NCI-H82 treated with DMSO at 0.1 percent for 48 hours (cell line): ENCODE measurements around the gene PDK3.
A peak's percentile ranks its signal among the peaks of the same experiment; 100 is the strongest.

Experiments used
- DNase-seq: peaks from one replicate; lab custom pipeline; 2025; ENCODE audit not compliant: unreplicated experiment; lab: John Stamatoyannopoulos, UW

PDK3 gene

DNA sequence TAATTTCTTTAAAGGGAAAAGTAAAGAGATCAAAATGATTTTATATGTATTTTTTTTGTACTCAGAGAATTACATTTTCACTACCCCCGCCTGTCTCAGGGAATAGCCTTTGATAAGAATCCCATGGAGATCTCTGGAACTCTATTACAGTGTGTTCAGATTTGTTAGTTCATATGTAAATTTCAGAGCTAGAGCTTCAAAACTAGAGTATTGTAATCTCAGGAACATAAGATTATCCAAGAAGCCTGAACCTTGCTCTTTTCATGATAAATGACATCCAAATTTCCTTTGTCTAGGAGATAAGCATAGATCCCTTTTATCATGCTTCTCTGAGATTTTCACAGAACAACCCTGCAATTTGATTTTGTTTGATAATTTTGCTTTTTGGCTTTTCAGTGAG, 82.9 kb downstream of the PDK3 start:
- no peak for DNase-seq

DNA sequence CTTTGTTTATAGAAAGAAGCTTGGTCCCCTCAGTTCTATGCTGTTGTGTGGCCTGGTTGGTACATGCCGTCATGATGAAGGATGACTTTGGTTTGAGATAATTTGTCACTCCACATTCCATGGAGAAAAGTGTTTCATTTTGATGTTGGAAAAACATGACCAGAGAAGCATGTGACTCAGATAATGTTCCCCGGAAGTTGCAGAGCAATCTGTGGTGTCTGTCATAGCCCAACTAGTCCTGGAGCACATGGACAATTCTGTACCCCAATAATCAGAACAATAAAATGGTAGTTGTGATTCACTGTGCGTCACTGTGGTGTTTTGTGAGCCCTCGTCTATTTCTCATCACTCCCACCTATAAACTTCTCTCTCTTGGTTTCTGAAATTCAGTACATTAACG, 85.1 kb downstream of the PDK3 start:
- DNase-seq = no peak

DNA sequence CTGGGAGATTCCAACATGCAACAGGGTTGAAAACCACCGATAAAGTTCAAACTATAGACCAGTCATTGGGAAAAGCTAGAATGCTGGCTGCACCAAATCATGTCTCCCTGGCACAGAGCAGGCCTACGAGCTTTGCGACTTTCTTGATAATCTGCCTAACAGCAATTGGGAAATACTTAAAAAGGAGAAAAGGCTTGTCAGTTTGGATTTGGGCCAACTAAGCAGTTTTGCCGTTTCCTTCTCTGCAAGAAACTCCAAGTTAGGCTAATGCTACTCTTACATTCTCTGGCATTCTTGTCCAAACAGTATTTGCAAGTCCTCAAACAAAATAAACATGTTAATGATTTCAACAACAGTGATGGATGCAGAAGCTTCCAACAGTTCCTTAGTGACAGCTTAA, 87.9 kb downstream of the PDK3 start:
- no peak for DNase-seq

DNA sequence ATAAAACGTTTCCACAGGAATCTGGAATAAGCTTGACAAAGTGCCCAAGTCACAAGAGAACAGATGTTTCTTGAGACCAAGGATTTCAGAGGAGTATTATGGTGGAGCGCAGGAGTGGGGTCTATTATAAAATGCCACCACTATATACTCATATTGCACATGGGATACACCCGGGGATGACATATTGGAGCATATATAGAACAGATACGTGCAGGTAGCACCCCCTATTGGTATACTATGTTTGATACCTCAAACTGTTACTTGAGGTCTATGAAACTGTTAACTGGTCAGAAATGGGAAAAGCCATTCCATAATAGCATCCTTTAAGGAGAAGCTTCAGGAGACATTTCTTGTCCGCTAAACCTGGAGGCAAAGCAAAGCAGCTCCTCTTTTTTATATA, 96.0 kb downstream of the PDK3 start:
- no peak for DNase-seq

DNA sequence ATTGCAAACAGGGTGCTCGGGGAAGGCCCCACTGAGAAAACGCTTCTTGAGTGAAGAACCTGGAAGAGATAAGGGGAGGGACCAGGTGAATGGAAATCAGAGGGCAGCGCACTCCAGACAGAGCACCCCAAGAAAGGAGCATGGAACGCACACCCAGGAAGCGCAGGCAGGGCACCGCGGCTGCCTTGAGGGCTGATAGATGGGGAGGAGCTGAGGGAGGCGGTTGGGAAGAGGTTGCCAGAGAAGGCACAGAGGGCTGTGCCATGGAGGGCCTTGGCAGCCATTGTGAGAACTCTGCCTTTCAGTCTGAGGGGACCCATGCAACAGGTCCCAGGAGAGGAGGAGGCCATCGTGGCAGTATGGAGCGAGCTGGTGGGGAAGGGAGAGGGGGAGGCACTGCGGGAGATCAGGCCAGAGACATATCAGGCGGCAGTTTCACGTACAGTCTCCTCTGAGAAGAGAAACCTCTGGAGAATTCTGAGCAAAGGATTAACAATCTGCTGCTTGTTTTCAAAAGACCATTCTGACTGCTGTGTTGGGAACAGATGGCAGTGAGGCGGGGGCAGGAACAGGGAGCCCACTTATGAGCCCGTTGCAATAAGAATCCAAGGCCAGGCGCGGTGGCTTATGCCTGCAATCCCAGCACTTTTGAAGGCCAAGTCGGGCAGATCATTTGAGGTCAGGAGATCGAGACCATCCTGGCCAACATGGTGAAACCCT, 98.4 kb downstream of the PDK3 start:
- DNase-seq = peak; percentile 92

DNA sequence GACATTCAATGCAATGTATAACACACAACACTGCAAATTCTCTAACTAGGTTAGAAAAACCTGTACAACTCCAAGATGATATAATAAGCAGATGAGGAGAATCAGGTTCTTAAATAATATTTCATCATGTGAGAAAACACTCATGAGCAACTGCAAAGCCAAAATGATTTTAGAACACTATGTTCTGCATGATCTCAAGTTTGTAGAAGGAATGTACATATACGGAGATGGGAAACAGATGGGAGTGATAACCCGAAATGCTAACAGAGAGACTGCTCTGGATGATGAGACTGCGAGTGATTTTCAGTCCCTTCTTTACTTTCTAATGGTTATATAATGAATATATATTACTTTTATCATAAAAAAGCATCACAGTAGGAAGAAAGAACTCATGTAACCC, 101.2 kb downstream of the PDK3 start:
- no peak for DNase-seq

DNA sequence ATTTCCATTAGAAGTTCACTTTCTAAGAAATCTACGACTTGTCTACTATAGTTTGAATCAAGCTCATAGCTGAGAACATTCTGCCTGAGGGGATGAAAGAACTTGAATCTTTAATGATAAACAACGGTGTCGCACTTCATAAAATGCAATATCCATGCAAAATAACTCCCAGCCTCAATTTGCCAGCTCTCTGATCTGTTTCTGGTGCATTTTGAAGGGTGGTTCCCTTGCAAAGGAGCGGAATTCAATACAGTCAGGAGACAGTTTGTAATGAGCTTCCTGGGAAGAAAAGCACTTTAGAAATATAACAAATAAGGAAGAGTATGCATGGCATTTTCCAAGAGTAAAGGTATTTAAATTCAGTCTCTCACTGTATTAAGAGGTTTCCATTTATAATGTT, 102.1 kb downstream of the PDK3 start:
- no peak for DNase-seq

DNA sequence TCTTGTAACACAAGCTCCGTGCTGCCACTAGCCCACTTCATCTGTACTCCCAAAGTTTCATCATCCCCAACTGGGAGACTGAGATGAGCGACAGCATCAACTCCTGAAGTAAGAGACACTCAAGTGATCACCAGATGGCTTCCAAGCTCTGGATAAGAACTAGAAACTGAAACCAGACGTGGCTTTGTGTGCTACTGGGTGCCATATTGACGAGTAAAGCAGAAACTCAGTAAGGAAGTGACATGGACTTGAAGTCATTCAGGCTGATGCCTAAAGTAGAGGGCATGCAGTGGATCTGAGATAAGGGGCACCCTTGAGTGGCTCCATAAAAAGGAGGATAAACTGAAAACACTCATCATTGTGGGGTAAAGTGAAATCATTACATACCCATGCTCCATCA, 109.7 kb downstream of the PDK3 start:
- DNase-seq = no peak

DNA sequence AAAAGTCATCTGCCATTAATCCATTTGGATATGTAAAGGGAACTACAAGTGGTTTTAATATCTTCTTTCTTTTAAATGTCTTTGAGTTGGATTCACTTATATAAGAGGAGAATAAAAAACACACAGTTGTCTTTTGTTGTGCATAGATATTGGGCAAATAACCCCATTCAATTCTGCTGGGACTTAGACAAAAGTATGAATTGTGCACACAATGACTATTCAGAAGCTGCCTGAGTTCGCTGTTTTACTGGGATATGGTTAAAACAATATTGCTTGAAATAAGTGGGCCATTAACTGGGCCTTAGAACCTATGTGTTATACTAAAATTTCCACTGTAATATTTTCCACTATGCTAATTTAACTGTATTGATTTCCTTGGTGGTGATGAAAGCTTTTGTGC, 110.4 kb downstream of the PDK3 start:
- DNase-seq = no peak

DNA sequence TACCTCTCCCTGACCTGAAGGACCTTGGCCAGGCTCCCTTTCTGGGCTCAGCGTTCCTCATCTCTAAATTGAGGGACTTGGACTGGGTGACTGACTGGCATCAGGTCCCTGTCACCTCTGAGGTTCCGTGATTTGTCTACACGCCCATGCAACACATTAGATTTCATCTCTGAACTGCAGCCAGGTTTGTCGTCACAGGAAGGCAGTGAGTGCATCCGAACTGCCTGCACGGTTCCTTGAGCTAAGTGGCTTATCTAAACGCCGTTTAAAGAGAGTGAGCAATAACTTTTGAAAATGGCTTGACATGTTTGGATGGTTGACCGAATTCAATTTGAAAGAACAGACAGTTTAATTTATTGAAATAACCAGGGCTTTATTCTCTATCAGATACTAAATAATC, 112.0 kb downstream of the PDK3 start:
- DNase-seq = no peak
